Trophoblast cell (in vitro differentiated cells and primary cell): ENCODE measurements around the gene DCUN1D3.
"Not testable (repeated sequence)": the region's sequence is repeated elsewhere in the genome, so short reads cannot be mapped to it uniquely, and the experiment has no call there.

Experiments used
- DNase-seq, 2 donors: peaks; one replicate each; pipeline ENCODE4 v3.0.0-alpha.2; 2016
- H2AFZ ChIP-seq: 2 replicates; pipeline ENCODE4 v1.6.1; 2013; ENCODE audit warnings: low read length, moderate library complexity, mild to moderate bottlenecking; ENCODE audit not compliant: insufficient read depth, poor library complexity
- H2AK5ac ChIP-seq: 2 replicates; pipeline ENCODE4 v1.6.1; 2013; ENCODE audit warnings: mild to moderate bottlenecking, low read length
- H2BK120ac ChIP-seq: 2 replicates; pipeline ENCODE4 v1.6.1; 2013; ENCODE audit warnings: low read length, mild to moderate bottlenecking, moderate library complexity; ENCODE audit not compliant: insufficient read depth, poor library complexity
- H2BK12ac ChIP-seq: 2 replicates; pipeline ENCODE4 v1.6.1; 2013; ENCODE audit warnings: mild to moderate bottlenecking, low read length, moderate library complexity
- H2BK5ac ChIP-seq: 2 replicates; pipeline ENCODE4 v1.6.1; 2013; ENCODE audit warnings: low read length, low read depth, moderate library complexity, mild to moderate bottlenecking; ENCODE audit not compliant: poor library complexity
- H3K14ac ChIP-seq: 2 replicates; pipeline ENCODE4 v1.6.1; 2013; ENCODE audit warnings: mild to moderate bottlenecking, low read length
- H3K18ac ChIP-seq: 2 replicates; pipeline ENCODE4 v1.6.1; 2013; ENCODE audit warnings: mild to moderate bottlenecking, low read length
- H3K23ac ChIP-seq: 2 replicates; pipeline ENCODE4 v1.6.1; 2013; ENCODE audit warnings: low read length
- H3K27ac ChIP-seq: 2 replicates; pipeline ENCODE4 v1.5.1; 2013; ENCODE audit warnings: low read depth, mild to moderate bottlenecking, inconsistent platforms, low read length, moderate library complexity
- H3K27me3 ChIP-seq: 2 replicates; pipeline ENCODE4 v1.6.1; 2013; ENCODE audit warnings: inconsistent platforms, mild to moderate bottlenecking, low read length, moderate library complexity; ENCODE audit not compliant: insufficient read depth
- H3K36me3 ChIP-seq, 2 experiments: 1 replicate in 1 of 2; 2 replicates in 1 of 2; pipeline ENCODE4 v1.6.1; 2013; ENCODE audit warnings: low read length in 2 of 2, mild to moderate bottlenecking in 2 of 2, moderate library complexity in 1 of 2; ENCODE audit not compliant: insufficient read depth in 2 of 2, control insufficient read depth in 1 of 2
- H3K4ac ChIP-seq: 2 replicates; pipeline ENCODE4 v1.6.1; 2013; ENCODE audit warnings: low read depth, mild to moderate bottlenecking, low read length, moderate library complexity
- H3K4me1 ChIP-seq, 2 experiments: 1 replicate in 1 of 2; 2 replicates in 1 of 2; pipeline ENCODE4 v1.6.1; 2013; ENCODE audit warnings: low read length in 2 of 2, mild to moderate bottlenecking in 2 of 2, moderate library complexity in 1 of 2; ENCODE audit not compliant: insufficient read depth in 2 of 2, control insufficient read depth in 1 of 2
- H3K4me2 ChIP-seq: 2 replicates; pipeline ENCODE4 v1.6.1; 2013; ENCODE audit warnings: inconsistent platforms, mild to moderate bottlenecking, low read length, moderate library complexity
- H3K4me3 ChIP-seq: 2 replicates; pipeline ENCODE4 v1.5.1; 2013; ENCODE audit warnings: mild to moderate bottlenecking, low read depth, low read length, inconsistent platforms
- H3K79me1 ChIP-seq: one replicate; pipeline ENCODE4 v1.6.1; 2013; ENCODE audit warnings: low read length
- H3K79me2 ChIP-seq: 2 replicates; pipeline ENCODE4 v1.6.1; 2013; ENCODE audit warnings: low read length, mild to moderate bottlenecking; ENCODE audit not compliant: control insufficient read depth, insufficient read depth, poor library complexity
- H3K9ac ChIP-seq: 2 replicates; pipeline ENCODE4 v1.6.1; 2013; ENCODE audit warnings: mild to moderate bottlenecking, low read length
- H3K9me3 ChIP-seq: 2 replicates; pipeline ENCODE4 v1.6.1; 2013; ENCODE audit warnings: low read depth, mild to moderate bottlenecking, control low read depth, inconsistent platforms, low read length; ENCODE audit not compliant: insufficient read depth
- H4K12ac ChIP-seq: 2 replicates; pipeline ENCODE4 v1.6.1; 2013; ENCODE audit warnings: low read depth, mild to moderate bottlenecking, low read length, moderate library complexity
- H4K8ac ChIP-seq: 2 replicates; pipeline ENCODE4 v1.6.1; 2013; ENCODE audit warnings: low read depth, mild to moderate bottlenecking, low read length, moderate library complexity
- H4K91ac ChIP-seq: one replicate; pipeline ENCODE4 v1.6.1; 2013; ENCODE audit warnings: low read depth, mild to moderate bottlenecking, low read length, moderate library complexity
- WGBS: extraction: QIAGEN DNeasy Blood & Tissue Kit; methylation state at CpG from one replicate; pipeline ENCODE4 v1.1.7; 2013; ENCODE audit warnings: missing lambda C conversion rate; ENCODE audit not compliant: insufficient read length, insufficient coverage; ENCODE audit errors: extremely low coverage; 5-methylcytosine and 5-hydroxymethylcytosine counted together

Gene DCUN1D3

GRCh38 chr16:20862162-20862960 is 37.8 kb downstream of the DCUN1D3 start:
- H4K91ac ChIP-seq, result no peak overlapping the region
- no peak overlapping the region for H3K4me2 ChIP-seq
- peaks cover 2% of the 10 kb centered on the region for H3K79me1 ChIP-seq
- H3K79me2 ChIP-seq, result no peaks in the 10 kb centered on the region
- no peak overlapping the region for H3K9ac ChIP-seq
- H3K36me3 ChIP-seq, result peaks cover 13 to 14% of the 10 kb centered on the region in 2 experiments
- no peak overlapping the region for H3K4me3 ChIP-seq
- H3K18ac ChIP-seq, result peak overlapping the region; percentile 38
- WGBS, result no CpG with 5 or more reads among the region's 21 CpGs
- peaks cover 5 to 6% of the 10 kb centered on the region in 2 experiments for H3K4me1 ChIP-seq
- H2BK120ac ChIP-seq, result no peak overlapping the region
- no peaks in the 10 kb centered on the region for H3K9me3 ChIP-seq
- no peak overlapping the region for H2AK5ac ChIP-seq
- no peak overlapping the region for H4K8ac ChIP-seq
- H3K23ac ChIP-seq, result no peak overlapping the region
- H2BK5ac ChIP-seq, result no peak overlapping the region
- H3K14ac ChIP-seq, result no peak overlapping the region
- no peak overlapping the region for H2AFZ ChIP-seq
- H3K27ac ChIP-seq, result no peak overlapping the region
- no peak for DNase-seq
- no peak overlapping the region for H2BK12ac ChIP-seq
- H4K12ac ChIP-seq, result no peak overlapping the region
- H3K27me3 ChIP-seq, result no peaks in the 10 kb centered on the region
- no peak overlapping the region for H3K4ac ChIP-seq

GRCh38 chr16:20860995-20861394 is 39.2 kb downstream of the DCUN1D3 start:
- no CpG with 5 or more reads among the region's 4 CpGs for WGBS

GRCh38 chr16:20860361-20860760 is 39.8 kb downstream of the DCUN1D3 start:
- H3K18ac ChIP-seq, result no peak overlapping the region
- H2BK5ac ChIP-seq, result no peak overlapping the region
- H3K79me1 ChIP-seq, result peaks cover under 1% of the 10 kb centered on the region
- no peak overlapping the region for H3K4me3 ChIP-seq
- H2AFZ ChIP-seq, result no peak overlapping the region
- no peak overlapping the region for H3K9ac ChIP-seq
- H3K36me3 ChIP-seq, result peaks cover 14 to 15% of the 10 kb centered on the region in 2 experiments
- no peak for DNase-seq
- no peak overlapping the region for H3K4me2 ChIP-seq
- H3K79me2 ChIP-seq, result no peaks in the 10 kb centered on the region
- H3K23ac ChIP-seq, result no peak overlapping the region
- H4K91ac ChIP-seq, result no peak overlapping the region
- no CpG with 5 or more reads among the region's 4 CpGs for WGBS
- no peak overlapping the region for H2AK5ac ChIP-seq
- no peak overlapping the region for H4K12ac ChIP-seq
- H3K9me3 ChIP-seq, result no peaks in the 10 kb centered on the region
- H3K4ac ChIP-seq, result no peak overlapping the region
- no peak overlapping the region for H2BK120ac ChIP-seq
- peaks cover 0 to under 1% of the 10 kb centered on the region in 2 experiments for H3K4me1 ChIP-seq
- H3K14ac ChIP-seq, result no peak overlapping the region
- H2BK12ac ChIP-seq, result no peak overlapping the region
- H3K27me3 ChIP-seq, result no peaks in the 10 kb centered on the region
- no peak overlapping the region for H4K8ac ChIP-seq
- H3K27ac ChIP-seq, result no peak overlapping the region

More at GRCh38 chr16:20860995-20861394, 39.2 kb downstream of the DCUN1D3 start:
- H2AK5ac ChIP-seq, H2BK12ac ChIP-seq, H4K91ac ChIP-seq, H3K4me3 ChIP-seq, DNase-seq, H2AFZ ChIP-seq, H3K4me1 ChIP-seq, H3K9me3 ChIP-seq, H3K27me3 ChIP-seq, H3K4ac ChIP-seq, H4K8ac ChIP-seq, H3K18ac ChIP-seq, H3K9ac ChIP-seq, H3K27ac ChIP-seq, H2BK5ac ChIP-seq, H3K79me2 ChIP-seq, H4K12ac ChIP-seq, H3K79me1 ChIP-seq, H3K14ac ChIP-seq, H3K23ac ChIP-seq, H2BK120ac ChIP-seq, H3K4me2 ChIP-seq: not testable (repeated sequence)
- peaks cover 14 to 15% of the 10 kb centered on the region in 2 experiments for H3K36me3 ChIP-seq

GRCh38 chr16:20859699-20860098 is 40.5 kb downstream of the DCUN1D3 start:
- Histone ChIP-seq H3K23ac (no peak overlapping the region), H2BK5ac (no peak overlapping the region), H2AFZ (no peak overlapping the region), H3K79me2 (no peaks in the 10 kb centered on the region), H3K36me3 (peaks cover 14 to 15% of the 10 kb centered on the region in 2 experiments), H3K4me2 (no peak overlapping the region), H3K9me3 (no peaks in the 10 kb centered on the region), H2AK5ac (no peak overlapping the region), H3K79me1 (no peaks in the 10 kb centered on the region), H3K9ac (no peak overlapping the region), H2BK12ac (no peak overlapping the region), H3K14ac (no peak overlapping the region), H3K4ac (no peak overlapping the region), H3K27me3 (no peaks in the 10 kb centered on the region), H2BK120ac (no peak overlapping the region), H3K27ac (no peak overlapping the region), H3K4me3 (no peak overlapping the region), H4K12ac (no peak overlapping the region), H4K8ac (no peak overlapping the region), H3K18ac (no peak overlapping the region), H3K4me1 (no peaks in the 10 kb centered on the region), H4K91ac (no peak overlapping the region)
- no peak for DNase-seq
- no CpG with 5 or more reads among the region's 4 CpGs for WGBS
